ENCODE data around the gene FAM228B.
"Not testable (repeated sequence)": the region's sequence is repeated elsewhere in the genome, so short reads cannot be mapped to it uniquely, and the experiment has no call there.

The FAM228B gene

GRCh38 chr2:24162494-24162893, 39.2 kb downstream of the FAM228B start:
- no peak for DNase-seq

- DNase-seq: no peak
These were observed 39.9 kb downstream of the FAM228B start for GRCh38 chr2:24163186-24163585.

- DNase-seq: no peak
These were observed 40.3 kb downstream of the FAM228B start for GRCh38 chr2:24163601-24164000.

GRCh38 chr2:24164416-24164973, 41.2 kb downstream of the FAM228B start:
- peak; percentile 21 for DNase-seq

- no peak for DNase-seq
These were observed 45.8 kb downstream of the FAM228B start for GRCh38 chr2:24169023-24169422.

- DNase-seq: no peak
These were observed 51.6 kb downstream of the FAM228B start, which contains the start of gene FAM228A for GRCh38 chr2:24174851-24175277. TSS of gene FAM228A (plus strand) at chr2:24175053. CDS start at chr2:24175481, 428 bp downstream.

- no peak for DNase-seq
These were observed 52.4 kb downstream of the FAM228B start for GRCh38 chr2:24175631-24176187.

- DNase-seq: no peak
These were observed 53.1 kb downstream of the FAM228B start for GRCh38 chr2:24176326-24176725.

GRCh38 chr2:24179683-24180082, 56.4 kb downstream of the FAM228B start:
- DNase-seq: no peak

GRCh38 chr2:24181849-24182248, 58.6 kb downstream of the FAM228B start:
- no peak for DNase-seq

- no peak for DNase-seq
These were observed 59.2 kb downstream of the FAM228B start for GRCh38 chr2:24182507-24182906.

GRCh38 chr2:24183366-24184069, 60.2 kb downstream of the FAM228B start:
- DNase-seq: no peak

- no peak for DNase-seq
These were observed 66.3 kb downstream of the FAM228B start for GRCh38 chr2:24189551-24189950.

GRCh38 chr2:24190503-24190902, 67.2 kb downstream of the FAM228B start:
- no peak for DNase-seq

GRCh38 chr2:24191156-24191555, 67.9 kb downstream of the FAM228B start:
- DNase-seq: no peak

- DNase-seq: no peak
These were observed 68.6 kb downstream of the FAM228B start for GRCh38 chr2:24191848-24192247.

- DNase-seq: not testable (repeated sequence)
These were observed 73.9 kb downstream of the FAM228B start for GRCh38 chr2:24197213-24197612.

- DNase-seq: no peak
These were observed 76.8 kb downstream of the FAM228B start for GRCh38 chr2:24199968-24200590.

GRCh38 chr2:24200799-24201198, 77.5 kb downstream of the FAM228B start:
- no peak for DNase-seq

GRCh38 chr2:24203029-24203786, 79.9 kb downstream of the FAM228B start:
- no peak for DNase-seq

- no peak for DNase-seq
These were observed 80.5 kb downstream of the FAM228B start for GRCh38 chr2:24203787-24204150.

GRCh38 chr2:24204505-24204904, 81.2 kb downstream of the FAM228B start:
- DNase-seq: no peak

- DNase-seq: no peak
These were observed 81.9 kb downstream of the FAM228B start for GRCh38 chr2:24205131-24205530.
